NCI-H2029 (cell line): ENCODE data around the gene PRXL2A.
A peak's percentile ranks its signal among the peaks of the same experiment; 100 is the strongest.
"Not testable (repeated sequence)": the region's sequence is repeated elsewhere in the genome, so short reads cannot be mapped to it uniquely, and the experiment has no call there.

Experiments
- DNase-seq: peaks from one replicate; lab custom pipeline; 2025; lab: John Stamatoyannopoulos, UW

Gene PRXL2A, protein sequence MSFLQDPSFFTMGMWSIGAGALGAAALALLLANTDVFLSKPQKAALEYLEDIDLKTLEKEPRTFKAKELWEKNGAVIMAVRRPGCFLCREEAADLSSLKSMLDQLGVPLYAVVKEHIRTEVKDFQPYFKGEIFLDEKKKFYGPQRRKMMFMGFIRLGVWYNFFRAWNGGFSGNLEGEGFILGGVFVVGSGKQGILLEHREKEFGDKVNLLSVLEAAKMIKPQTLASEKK

DNA sequence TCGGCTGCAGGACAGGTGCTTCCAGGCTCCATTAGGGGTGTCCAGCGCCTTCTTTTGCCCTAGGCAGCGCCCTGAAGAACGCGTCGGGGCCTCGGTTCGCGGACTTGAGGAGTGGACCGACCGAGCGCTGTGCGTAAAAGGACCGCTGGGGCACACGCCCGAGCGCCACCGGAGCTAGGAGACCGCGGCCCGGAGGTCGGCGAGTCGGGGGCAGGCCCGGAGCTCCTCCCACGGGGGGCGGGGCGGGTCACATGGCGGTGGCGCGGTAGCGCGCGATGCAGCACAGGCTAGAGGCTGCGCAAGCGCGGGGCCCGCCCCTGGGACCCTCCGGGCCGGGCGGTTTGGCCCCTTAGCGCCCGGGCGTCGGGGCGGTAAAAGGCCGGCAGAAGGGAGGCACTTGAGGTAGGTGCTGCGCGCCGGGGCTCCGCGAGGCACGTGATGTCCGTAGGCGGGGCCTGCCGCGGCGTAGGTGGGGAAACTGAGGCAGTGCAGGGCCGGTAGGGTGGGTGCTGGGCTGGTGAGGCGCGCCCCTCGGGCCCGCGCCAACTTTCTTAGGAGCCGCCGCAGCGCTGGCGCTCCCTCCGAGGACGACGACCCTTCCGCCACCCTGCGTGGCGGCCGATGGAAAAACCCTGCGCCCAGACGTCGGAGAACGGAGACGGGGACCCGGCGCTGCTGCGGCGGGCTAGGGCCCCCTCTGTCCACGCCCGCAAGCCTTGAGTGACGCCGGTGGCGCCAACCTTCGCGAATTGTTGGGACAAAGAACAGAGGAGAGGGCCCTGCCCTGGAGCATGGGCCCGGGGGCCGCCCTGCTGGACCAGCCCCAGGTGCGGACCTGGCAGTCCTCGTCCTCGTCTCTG, at the start of gene PRXL2A:
TSS of gene PRXL2A (plus strand) at position 310 of the 860 bp plus-strand sequence. CDS start 11,917 bp downstream, outside the sequence.
- DNase-seq, result peak; percentile 60

DNA sequence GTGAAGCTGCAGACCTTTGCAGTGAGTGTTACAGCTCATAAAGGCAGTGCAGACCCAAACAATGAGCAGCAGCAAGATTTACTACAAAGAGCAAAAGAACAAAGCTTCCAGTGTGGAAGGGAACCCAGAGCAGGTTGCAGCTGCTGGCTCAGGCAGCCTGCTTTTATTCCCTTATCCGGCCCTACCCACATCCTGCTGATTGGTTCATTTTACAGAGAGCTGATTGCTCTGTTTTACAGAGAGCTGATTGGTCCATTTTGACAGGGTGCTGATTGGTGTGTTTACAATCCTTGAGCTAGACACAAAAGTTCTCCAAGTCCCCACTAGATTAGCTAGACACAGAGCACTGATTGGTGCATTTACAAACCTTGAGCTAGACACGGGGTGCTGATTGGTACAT, 49.4 kb upstream of the PRXL2A start:
- DNase-seq, result not testable (repeated sequence)

DNA sequence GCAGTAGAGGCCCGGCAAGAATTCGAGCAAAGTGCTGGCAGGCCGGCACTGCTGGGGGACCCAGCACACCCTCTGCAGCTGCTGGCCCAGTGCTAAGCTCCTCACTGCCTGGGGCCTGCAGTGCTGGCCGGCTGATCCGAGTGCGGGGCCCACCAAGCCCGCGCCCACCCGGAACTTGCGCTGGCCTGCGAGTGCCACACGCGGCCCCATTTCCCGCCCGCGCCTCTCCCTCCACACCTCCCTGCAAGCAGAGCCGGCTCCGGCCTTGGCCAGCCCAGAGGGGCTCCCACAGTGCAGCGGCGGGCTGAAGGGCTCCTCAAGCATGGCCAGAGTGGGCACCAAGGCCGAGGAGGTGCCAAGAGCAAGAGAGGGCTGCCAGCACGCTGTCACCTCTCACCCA, 48.7 kb upstream of the PRXL2A start:
- DNase-seq, result no peak

DNA sequence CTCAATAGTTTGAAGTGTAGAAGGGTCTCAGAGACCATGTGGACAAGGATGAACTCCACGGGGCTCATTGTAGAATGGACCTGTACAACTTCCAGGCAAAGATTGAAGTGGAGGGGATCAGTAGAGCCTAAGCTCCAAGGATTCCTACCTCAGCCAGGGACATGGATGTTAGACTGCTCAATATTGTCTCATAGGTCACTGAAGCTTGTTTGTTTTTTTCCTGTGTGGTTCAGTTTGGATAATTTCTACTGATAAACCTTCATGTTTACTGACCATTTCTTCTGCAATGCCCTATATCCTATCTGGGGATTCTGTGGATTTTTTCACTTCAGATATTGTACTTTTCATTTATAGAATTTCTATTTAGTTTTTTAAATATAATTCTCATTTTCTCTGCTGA, 42.8 kb upstream of the PRXL2A start:
- DNase-seq, result no peak

DNA sequence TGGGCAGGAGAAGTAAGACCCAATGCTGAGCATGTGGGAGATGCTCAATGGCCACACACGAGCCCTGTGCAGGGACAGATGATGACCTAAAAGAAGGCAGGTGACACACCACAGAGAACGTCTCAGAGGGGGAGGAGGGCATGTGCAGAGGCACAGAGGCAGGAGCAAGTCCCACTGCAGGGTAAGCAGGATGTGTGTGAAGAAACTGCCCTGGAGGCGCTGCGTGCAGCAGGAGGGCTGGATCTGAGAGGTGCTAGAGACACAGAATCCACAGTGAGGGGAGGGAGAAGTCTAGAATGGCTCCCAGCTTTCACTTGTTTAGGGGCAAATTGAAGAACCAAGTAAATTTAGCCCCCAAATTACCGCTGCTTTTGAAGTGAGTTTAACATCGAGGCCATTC, 36.9 kb upstream of the PRXL2A start:
- DNase-seq, result no peak

DNA sequence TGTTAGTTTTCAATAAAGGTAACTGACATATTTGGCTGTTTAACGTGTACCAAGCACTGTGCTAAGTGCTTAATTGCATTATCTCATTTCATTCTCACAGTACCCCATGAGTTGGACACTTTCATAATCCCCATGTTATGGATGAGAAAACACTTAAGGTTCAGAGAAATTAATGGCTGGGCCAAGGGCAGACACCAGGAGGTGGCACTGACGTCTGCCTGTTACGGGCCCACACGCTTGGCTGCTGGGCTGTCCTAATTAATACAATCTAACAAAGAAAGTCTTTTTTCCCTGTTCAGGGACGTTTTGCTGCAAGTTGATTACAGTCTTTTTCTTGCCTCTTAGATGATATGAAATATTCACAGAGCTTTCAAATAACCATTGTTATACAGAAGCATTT, 35.7 kb upstream of the PRXL2A start:
- no peak for DNase-seq

DNA sequence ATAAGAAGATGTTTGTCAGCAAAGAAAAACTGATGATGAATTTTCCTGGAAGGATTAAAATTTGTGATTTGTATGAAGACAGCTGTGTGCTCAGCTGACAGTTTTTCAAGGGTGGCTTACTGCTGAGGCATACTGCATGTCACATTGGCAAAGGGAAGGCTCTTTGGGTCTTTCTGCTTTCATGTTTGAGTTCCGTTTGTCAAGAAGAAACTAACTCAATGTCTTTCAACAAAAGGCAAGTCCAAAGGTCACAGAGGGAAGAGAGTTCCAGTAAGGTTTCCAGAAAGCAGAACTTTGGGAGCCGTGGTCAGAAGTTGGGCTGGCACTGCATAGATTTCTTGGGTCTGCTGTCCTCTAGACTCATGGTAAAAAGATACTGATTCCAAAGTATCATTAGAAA, 34.8 kb upstream of the PRXL2A start:
- no peak for DNase-seq

DNA sequence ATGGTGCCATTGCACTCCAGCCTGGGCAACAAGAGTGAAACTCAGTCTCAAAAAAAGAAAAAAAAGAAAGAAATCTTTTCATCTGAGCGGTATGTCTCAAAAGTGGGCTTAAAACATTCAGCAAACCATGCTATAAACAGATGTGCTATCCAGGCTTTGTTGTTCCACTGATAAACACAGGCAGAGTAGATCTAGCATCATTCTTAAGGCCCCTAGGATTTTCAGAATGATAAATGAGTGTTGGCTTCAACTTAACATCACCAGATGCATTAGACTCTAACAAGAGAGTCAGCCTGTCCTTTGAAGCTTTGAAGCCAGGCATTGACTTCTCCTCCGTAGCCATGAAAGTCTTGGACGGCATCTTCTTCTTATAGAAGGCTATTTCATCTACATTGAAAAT, 28.6 kb upstream of the PRXL2A start:
- no peak for DNase-seq

DNA sequence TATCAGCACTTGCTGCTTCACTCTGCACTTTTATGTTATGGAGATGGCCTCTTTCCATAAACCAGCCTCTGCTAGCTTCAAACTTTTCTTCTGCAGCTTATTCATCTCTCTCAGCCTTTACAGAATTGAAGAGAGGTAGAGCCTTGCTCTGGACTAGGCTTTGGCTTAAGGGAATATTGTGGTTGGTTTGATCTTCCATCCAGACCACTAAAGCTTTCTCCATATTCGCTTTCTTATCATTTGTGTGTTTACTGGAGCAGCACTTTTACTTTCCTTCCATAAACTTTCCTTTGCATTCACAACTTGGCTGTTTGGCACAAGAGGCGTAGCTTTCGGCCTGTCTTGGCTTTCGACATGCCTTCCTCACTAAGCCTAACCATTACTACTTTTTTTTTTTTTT, 28.2 kb upstream of the PRXL2A start:
- DNase-seq, result no peak

DNA sequence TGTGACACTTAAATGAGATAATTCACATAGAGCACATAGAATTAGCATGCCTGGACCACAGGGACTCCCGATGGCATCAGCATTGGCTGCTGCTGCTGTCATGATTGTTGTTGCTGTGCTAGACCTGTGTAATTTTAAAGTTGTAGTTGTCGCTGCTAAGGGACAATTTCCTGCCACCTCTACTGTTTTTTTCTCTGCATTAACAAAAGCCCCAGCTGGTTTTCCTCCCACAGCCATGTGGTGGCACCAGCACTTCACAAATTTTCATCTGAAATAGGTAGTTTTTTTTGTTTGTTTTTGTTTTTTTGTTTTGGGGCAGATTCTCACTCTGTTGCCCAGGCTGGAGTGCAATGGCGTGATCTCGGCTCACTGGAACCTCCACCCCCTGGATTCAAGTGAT, 25.4 kb upstream of the PRXL2A start:
- DNase-seq, result no peak

DNA sequence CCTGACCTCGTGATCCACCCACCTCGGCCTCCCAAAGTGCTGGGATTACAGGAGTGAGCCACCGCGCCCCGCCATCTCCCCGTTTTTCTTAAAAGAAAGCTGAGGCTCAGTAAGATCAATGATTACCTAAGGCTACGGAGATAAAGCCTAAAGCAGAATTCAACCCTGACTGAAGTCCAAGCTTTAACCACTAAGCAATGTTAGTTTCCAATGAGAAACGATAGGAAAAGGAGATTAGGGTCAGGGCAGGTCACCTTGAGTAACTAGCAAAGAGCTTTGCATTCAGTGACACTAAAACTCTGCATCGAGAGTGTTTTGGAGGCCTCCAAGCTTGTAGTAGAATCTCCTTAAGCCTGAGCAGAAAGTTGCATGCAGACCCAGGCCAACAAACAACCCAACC, 17.6 kb upstream of the PRXL2A start:
- no peak for DNase-seq

DNA sequence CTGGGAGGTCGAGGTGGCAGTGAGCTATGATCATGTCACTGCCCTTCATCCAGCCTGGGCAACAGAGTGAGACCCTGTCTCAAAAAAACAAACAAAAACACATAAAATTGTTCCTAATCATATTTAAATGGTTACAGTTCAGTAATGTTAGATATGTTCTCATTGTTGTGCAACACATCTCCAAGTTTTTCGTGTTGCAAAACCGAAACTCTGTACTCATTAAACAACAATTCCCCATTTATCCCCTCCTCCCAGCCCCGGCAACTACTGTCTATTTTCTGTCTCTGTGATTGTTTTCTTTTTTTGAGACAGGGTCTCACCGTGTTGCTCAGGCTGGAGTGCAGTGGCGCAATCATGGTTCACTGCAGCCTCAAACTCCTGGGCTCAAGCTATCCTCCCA, 16.1 kb upstream of the PRXL2A start:
- DNase-seq, result no peak

DNA sequence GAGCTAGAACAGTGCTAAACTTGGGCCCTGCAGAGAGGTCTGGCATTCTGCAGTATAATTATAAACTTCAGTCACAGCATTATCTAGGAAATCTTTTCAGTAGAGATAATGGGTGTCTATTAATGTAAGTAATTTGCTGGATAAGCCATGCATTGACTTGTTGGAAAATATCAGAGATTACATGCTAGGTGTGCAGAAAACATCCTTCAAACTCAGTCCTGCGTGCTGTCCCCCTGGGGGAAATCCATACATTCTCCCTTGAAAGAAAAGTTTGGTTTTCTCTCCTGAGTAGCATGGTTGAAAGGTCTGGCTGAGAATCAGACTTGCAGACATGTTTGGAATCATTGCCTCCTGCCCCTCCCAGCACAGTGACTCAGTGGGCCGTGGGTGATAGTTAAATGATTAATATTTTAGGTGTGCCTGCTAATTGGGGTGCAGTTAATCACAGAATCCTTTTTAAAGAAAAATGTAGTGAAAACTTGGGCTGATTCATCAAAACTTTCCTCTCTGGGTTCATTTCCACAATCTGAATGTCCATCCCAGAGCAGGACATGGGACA, 13.9 kb upstream of the PRXL2A start:
- no peak for DNase-seq

DNA sequence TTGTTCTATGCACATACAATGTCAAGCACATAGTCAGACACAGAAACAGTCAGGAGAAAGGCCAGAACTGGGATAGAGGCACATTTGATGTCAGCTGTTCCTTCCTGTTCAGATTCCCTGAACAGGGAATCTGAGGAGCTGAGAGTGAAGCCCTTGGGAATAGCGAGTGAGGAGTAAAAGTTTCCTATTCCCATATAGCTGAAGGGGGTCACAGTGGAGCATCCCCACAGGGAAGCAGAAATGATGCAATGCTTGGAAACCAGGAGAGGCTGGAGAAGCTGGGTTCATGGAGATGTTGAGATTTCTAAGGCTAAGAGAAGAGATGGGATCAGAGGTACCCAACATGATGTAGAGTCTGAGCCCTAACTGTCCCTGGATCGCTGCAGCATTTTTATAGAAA, 11.3 kb upstream of the PRXL2A start:
- no peak for DNase-seq

DNA sequence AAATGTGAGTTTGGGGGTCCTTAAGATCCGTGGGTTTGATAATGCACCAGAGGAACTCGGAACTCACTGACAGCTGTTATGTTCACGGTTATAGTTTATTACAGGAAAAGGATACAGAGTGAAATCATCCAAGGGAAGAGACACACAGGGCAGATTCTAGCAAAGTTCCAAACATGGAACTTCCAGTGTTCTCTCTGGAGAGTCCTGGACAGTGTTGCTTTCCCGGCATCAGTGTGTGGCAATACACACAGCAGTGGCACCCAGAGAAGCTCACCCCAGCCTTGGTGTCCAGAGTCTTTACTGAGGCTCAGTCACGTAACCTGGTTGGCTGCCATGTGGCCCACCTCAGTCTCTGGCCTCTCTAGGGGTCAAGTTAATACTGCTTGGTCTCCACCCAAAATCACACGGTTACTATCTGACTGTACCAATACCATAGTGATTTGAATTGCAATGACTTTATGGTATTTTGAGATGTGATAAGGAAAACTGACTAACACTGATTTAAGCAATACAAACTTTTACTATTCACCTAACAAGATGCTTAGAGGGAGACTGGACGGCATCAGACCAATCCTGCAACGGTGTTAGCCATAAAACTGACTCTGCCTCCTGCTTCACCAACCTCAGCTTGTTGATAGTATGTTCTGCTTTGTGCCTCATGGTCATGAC, 8.1 kb upstream of the PRXL2A start:
- DNase-seq, result no peak

DNA sequence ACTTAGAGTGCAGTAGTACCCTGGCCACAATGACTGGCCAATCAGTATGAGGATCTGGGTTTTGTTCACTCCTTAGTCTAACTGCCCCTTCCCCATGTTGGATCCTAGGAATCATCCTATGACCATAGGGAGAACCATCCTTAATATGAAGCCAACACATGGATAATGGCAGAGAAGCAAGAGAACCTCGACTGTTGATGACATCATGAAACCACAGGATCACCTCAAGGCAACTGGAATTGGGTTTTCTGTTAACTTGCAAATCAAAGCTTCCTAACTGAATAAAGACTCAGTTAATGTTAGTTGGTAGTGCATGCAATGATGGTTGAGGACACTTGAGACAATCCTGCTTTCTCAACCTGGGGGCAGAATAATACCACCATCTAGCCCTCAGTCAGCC, 3.3 kb upstream of the PRXL2A start:
- DNase-seq, result no peak

DNA sequence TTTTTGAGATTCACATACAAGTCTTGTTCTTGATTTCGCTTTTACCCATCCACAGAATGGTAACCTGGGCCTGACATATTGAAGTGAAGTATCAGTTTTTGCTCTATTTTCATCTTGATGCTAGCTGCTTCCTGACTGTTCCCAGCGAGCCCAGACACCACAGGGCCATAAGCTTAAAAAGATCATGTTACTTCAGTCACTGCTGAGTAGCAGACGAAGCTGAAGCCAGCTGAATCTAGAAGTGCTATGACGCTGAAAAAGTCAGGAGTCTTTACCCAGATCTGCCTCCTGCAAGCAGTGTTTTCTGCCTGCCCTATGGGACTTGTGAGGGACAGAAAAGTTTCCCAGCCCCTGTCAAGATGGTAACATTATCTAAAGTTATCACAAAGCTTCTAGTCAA, 2.7 kb upstream of the PRXL2A start:
- DNase-seq, result no peak

DNA sequence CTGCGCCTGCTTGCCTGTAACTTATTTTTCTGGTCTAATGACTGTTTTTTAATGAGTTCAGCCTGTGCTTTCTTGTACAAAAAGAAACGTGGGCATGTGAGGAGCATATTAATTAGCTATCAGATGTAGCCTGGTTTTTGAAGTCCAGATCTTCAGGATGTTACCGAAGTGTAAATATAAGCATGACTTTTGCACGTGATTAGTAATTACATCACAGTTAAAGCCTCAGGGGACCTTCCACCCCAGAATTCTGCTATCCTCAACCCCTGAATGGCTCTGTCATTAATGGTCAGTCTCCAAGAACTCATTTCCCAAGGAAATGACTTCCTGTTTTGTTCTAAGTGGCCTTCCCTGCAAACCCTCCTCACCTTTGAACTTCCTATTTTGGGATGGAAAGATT, 2.1 kb upstream of the PRXL2A start:
- no peak for DNase-seq

DNA sequence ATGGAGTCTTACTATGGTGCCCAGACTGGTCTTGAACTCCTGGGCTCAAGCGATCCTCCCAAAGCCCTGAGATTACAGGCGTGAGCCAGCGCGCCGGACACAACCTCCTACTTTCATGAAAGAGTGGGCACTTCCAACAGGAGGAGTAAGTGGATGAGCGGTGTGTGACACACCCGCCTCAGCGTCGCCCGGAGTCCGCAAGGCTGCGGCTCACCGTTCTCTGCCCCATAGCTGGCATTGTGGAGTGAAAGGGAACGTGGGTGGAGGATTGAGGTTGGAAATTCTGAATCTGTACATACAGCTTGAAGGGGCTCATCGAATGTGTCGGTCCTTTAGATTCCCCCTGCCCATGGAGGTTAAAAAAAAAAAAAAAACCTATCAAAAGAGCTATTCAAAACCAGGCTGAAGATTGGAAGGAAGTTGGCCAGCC, 524 bp upstream of the PRXL2A start:
- DNase-seq, result no peak

DNA sequence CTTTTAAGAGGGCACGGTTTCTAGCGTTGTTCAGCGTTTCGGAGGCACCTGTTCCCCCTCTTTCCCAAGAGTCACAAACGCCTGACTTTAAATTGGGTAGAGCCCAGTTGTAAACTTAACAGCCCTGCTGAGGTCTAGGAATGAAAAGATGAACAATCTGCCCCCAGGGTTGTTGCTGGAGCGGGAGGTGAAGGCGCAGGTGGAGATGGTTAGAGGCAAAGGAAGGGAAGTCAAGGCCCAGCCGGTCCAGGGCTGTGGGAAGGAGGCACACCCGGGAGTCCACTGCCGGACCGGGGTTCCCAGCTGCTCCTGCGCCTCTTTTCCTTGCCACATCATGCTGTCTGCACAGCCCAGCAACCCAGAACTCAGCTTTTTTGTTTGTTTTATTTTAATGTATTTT, 770 bp downstream of the PRXL2A start:
- no peak for DNase-seq

DNA sequence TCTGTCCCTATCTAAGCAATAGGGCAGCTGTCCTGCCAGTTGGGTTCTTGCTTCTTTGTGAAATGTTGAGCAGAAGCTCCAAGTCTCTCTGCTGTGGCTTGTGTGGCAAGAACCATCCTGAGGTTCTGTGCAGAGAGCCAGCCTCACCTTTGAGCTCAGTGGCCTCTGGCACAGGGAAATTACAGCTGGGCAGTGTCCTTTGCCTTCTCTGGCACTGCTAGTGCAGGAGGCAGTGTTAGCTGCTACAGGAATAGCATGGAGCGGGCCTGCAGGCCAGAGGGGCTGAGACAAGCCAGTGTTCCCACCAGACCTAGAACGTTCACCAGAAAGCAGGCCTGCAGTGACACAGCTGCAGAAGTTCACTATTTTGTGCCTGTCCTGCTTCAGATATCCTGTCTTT, 1.8 kb downstream of the PRXL2A start:
- DNase-seq, result no peak

DNA sequence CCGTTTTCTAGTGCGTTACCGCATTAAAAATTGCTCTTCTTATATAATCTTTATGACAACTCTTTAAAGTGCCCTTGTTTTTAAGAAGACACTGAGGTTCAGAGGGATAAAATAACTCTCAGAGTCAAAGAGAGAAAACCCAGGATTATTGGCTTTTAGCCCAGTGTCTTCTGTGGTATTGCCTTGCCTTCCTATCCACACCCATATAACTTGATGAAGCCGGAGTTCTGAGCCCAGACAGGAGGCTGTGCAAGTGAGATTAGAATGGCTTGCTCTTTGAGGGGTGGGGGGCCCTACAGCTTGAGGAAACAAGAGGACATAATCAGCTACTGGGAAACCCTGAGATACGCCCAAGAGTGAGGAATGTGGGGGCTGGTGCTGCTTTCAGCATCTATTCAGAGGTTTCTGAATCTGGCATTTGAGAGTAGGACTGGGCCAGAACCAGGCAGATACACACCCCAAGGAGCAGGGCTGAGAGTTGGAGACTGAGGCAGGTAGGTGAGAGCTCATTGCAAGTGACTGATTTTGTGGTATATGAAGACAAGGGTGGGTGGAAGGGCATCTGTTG, 2.3 kb downstream of the PRXL2A start:
- no peak for DNase-seq
